Esophagus squamous epithelium (tissue), 5 donors: ENCODE data around the gene ONECUT3. TPM values are rescaled to one million over a fixed set of nuclear protein-coding genes. Genes with fewer than 3 reads are reported as not detected.

Experiments used
- DNase-seq: peaks from one replicate; lab custom pipeline; 2025; lab: John Stamatoyannopoulos, UW
- H3K27ac ChIP-seq, 4 donors: fragments of 200-600 bp; sonication (generic); one replicate each; pipeline ENCODE4 v1.5.1; 2016 to 2019; ENCODE audit warnings: mild to moderate bottlenecking in 1 of 4
- H3K27me3 ChIP-seq, 4 donors: fragments of 200-600 bp; sonication (generic); 1 replicate in 3 of 4; 2 replicates in 1 of 4; pipeline versions ENCODE4 v1.5.1 to v1.6.0; 2017 to 2021; ENCODE audit warnings: antibody characterized with exemption in 1 of 4
- H3K36me3 ChIP-seq, 3 donors: fragments of 200-600 bp; sonication (generic); one replicate each; pipeline ENCODE4 v1.5.1; 2016 to 2019
- H3K4me1 ChIP-seq, 3 donors: fragments of 200-600 bp; sonication (generic); one replicate each; pipeline ENCODE4 v1.5.1; 2017 to 2019
- H3K4me3 ChIP-seq, 4 donors: fragments of 200-600 bp; sonication (generic); 1 replicate in 3 of 4; 2 replicates in 1 of 4; pipeline ENCODE4 v1.5.1; 2016 to 2019; ENCODE audit warnings: mild to moderate bottlenecking in 2 of 4, moderate library complexity in 1 of 4
- H3K9me3 ChIP-seq, 3 donors: fragments of 200-600 bp; sonication (generic); one replicate each; pipeline ENCODE4 v1.5.1; 2016 to 2019
- CTCF ChIP-seq, 6 experiments: fragments of 450-650 bp in 4 of 6; fragments of 200-600 bp in 2 of 6; sonication (generic) in 2 of 6; IDR thresholded peaks; one replicate each; pipeline ENCODE4 v1.5.1; 2016 to 2019; ENCODE audit warnings: antibody characterized with exemption in 6 of 6, mild to moderate bottlenecking in 4 of 6, moderate library complexity in 4 of 6
- POLR2A ChIP-seq, 4 donors: fragments of 450-650 bp; IDR thresholded peaks; one replicate each; pipeline ENCODE4 v1.6.1; 2017; ENCODE audit warnings: antibody characterized with exemption in 4 of 4, mild to moderate bottlenecking in 4 of 4, moderate library complexity in 3 of 4
- WGBS, 2 donors: methylation state at CpG; one replicate each; pipeline ENCODE4 v1.1.5; 2018; 5-methylcytosine and 5-hydroxymethylcytosine counted together
- intact Hi-C: fragments of 100-400 bp; cut with DNase I; formaldehyde crosslinking; loops from one replicate; pipeline ENCODE4 v1.15.0; 2022
- total RNA-seq, 4 donors: library from RNA; depleted of rRNA; stranded (reverse); fragments of >200 nt; gene quantifications; one replicate each; pipeline ENCODE4 v1.1.0, GENCODE V29; 2016
- donor health status: DM: yes; HTN: yes; CAD: no.

ONECUT3 gene
- total RNA-seq, 4 donors from 2014 or later, result not detected

GRCh38 chr19:1739960-1740629, 13.2 kb upstream of the ONECUT3 start:
- WGBS, 2 donors, result 83 to 92% methylated on average over 8 to 10 of the region's 11 CpGs
- intact Hi-C loops, result no loop called here
- Histone ChIP-seq H3K4me1 (peaks cover 0 to under 1% (median 0%) of the 10 kb centered on the region in 3 donors), H3K36me3 (no peaks in the 10 kb centered on the region), H3K27me3 (peaks cover 0 to 93% (median 11%) of the 10 kb centered on the region in 4 donors), H3K27ac (no peak overlapping the region), H3K4me3 (no peak overlapping the region), H3K9me3 (peaks cover 0 to 9% (median 0%) of the 10 kb centered on the region in 3 donors)
- TF ChIP-seq CTCF (IDR thresholded peaks at IDR 0.05) (no peak), POLR2A (IDR thresholded peaks at IDR 0.05) (no peak)
- DNase-seq, result no peak

- intact Hi-C loops, result no loop called here
- no peaks in the 10 kb centered on the region for H3K36me3 ChIP-seq
- no peak overlapping the region for H3K4me3 ChIP-seq
- no peak for DNase-seq
- H3K9me3 ChIP-seq, result peaks cover 0 to 9% (median 0%) of the 10 kb centered on the region in 3 donors
- TF ChIP-seq POLR2A (IDR thresholded peaks at IDR 0.05) (no peak), CTCF (IDR thresholded peaks at IDR 0.05) (no peak)
- 79% methylated on average over 10 to 14 of the region's 34 CpGs for WGBS, 2 donors
- H3K27ac ChIP-seq, result no peak overlapping the region
- H3K27me3 ChIP-seq, result peaks cover 0 to 93% (median 24%) of the 10 kb centered on the region in 4 donors
- peaks cover 9 to 27% (median 15%) of the 10 kb centered on the region in 3 donors for H3K4me1 ChIP-seq
Observed at GRCh38 chr19:1742989-1743696, 10.2 kb upstream of the ONECUT3 start.

GRCh38 chr19:1744133-1744665, 9.1 kb upstream of the ONECUT3 start:
- Histone ChIP-seq H3K27me3 (peaks cover 7 to 93% (median 35%) of the 10 kb centered on the region in 4 donors), H3K36me3 (no peaks in the 10 kb centered on the region), H3K4me3 (no peak overlapping the region), H3K27ac (no peak overlapping the region), H3K4me1 (peaks cover 20 to 38% (median 25%) of the 10 kb centered on the region in 3 donors), H3K9me3 (peaks cover 0 to 9% (median 0%) of the 10 kb centered on the region in 3 donors)
- WGBS, 2 donors, result 46 to 64% methylated on average over 10 of the region's 10 CpGs
- DNase-seq, result no peak
- intact Hi-C loops, result no loop called here
- TF ChIP-seq CTCF (IDR thresholded peaks at IDR 0.05), result no peak
- TF ChIP-seq POLR2A (IDR thresholded peaks at IDR 0.05), result no peak

- Histone ChIP-seq H3K27me3 (peaks cover 15 to 93% (median 41%) of the 10 kb centered on the region in 4 donors), H3K36me3 (no peaks in the 10 kb centered on the region), H3K4me3 (no peak overlapping the region), H3K9me3 (peaks cover 0 to 6% (median 0%) of the 10 kb centered on the region in 3 donors), H3K4me1 (peaks cover 28 to 46% (median 31%) of the 10 kb centered on the region in 3 donors), H3K27ac (no peak overlapping the region)
- intact Hi-C loops, result no loop called here
- WGBS, 2 donors, result 0 to 25% methylated on average over 2 to 7 of the region's 19 CpGs
- TF ChIP-seq POLR2A (IDR thresholded peaks at IDR 0.05), result no peak
- TF ChIP-seq CTCF (IDR thresholded peaks at IDR 0.05), result no peak
- DNase-seq, result no peak
Observed at GRCh38 chr19:1744822-1745563, 8.3 kb upstream of the ONECUT3 start.
